ENCODE results near the gene SPNS1.
"Not testable (repeated sequence)": the region's sequence is repeated elsewhere in the genome, so short reads cannot be mapped to it uniquely, and the experiment has no call there.

SPNS1 gene, protein sequence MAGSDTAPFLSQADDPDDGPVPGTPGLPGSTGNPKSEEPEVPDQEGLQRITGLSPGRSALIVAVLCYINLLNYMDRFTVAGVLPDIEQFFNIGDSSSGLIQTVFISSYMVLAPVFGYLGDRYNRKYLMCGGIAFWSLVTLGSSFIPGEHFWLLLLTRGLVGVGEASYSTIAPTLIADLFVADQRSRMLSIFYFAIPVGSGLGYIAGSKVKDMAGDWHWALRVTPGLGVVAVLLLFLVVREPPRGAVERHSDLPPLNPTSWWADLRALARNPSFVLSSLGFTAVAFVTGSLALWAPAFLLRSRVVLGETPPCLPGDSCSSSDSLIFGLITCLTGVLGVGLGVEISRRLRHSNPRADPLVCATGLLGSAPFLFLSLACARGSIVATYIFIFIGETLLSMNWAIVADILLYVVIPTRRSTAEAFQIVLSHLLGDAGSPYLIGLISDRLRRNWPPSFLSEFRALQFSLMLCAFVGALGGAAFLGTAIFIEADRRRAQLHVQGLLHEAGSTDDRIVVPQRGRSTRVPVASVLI

DNA sequence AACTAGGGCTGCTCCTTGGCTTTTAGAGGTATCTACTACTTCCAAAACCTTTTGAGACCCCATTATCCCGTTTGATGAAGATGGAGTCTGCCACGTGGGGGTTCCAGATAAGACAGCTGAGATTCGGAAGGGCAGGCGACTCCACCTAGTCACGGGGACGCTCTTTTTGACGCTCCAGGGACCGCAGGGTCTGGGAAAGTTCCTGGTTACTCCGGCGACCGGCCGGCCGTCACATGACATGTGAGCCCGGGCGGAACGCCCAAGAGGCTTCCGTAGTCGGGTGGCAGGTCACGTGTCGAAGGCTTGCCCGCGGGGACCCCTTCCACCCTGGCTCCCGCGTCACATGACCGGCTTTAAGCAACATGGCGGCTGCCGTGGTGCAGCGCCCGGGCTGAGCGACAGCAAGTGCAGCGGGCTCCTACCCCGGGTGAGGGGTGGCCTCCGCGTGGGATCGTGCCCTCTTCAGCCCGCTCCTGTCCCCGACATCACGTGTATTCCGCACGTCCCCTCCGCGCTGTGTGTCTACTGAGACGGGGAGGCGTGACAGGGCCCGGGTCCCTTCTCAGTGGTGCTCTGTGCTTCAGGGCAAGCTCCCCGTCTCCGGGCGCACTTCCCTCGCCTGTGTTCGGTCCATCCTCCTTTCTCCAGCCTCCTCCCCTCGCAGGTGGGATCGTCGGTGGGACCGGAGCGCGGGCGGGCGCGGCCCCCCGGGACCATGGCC, at the start of gene SPNS1:
Gene SPNS1 (plus strand): TSS at position 342 of the 721 bp plus-strand sequence. CDS start 374 bp downstream, at position 716.
- DNase-seq (ENCODE audit: low read depth) = peak; percentile 88

DNA sequence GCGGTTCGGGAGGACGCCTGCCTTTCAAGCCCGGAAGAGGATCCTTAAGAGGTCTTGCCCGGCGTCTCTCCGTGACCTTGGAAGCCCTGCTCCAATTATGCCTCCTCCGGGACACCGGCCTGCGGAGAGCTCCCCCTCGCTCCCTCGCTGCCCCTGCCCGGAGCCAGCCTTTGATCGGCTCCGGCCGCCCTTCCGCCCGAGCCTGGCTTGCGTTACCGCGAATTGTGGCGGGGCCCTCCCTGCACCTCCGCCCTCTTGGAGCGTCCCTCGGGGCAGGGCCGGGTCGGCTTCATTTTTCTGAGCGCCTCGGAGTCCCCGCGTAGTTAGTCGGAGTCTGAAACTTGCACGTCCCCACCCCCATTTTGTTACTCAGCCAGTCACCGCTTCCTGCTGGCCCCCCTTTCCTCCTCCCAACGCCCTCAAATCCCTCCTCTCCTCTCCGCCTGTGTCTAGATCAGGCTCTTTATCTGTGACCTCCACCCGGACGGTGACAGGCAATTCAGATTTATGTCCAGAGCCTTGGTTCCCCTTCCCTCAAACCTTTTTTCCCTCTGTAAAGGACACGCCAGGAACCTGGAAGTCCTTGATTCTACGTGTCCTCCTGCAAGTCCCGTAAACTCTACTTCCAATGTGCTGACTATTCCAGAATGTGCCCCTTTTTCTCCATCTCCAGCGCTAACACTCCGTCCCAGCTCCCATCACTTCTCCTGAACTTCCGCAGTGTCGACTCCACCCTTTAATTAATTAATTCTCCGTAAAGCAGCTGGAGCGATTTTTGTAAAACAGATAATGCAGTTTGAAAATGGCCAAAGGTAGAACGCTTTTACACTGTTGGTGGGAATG, 49.0 kb upstream of the SPNS1 start:
- DNase-seq (ENCODE audit: low read depth) = peak; percentile 38

DNA sequence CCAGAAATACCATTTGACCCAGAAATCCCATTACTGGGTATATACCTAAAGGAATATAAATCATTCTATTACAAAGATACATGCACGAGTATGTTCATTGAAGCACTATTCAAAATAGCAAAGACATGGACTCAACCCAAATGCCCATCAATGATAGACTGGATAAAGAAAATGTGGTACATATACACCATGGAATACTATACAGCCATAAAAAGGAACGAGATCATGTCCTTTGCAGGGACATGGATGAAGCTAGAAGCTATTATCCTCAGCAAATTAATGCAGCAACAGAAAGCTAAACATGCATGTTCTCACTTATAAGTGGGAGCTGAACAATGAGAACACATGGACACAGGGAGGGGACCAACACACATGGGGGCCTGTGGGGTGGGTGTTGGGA, 48.3 kb upstream of the SPNS1 start:
- DNase-seq (ENCODE audit: low read depth) = not testable (repeated sequence)

DNA sequence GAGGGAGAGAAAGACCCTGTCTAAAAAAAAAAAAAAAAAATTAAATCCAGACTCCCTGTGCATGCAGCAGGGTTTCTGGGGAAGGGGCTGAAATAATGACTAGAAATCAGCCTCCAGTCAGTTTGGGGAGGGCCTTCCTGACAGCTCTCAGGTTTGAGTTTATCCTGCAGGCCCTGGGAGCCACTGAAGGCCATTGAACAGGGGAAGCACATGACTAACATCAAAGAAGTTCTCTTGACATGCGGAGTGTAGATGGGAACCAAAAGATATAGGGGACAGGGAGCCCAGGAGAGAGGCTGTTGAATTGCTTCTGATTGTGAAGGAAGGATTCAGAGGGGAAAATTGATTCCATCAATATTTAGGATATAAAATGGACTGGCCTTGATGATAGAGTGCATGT, 46.8 kb upstream of the SPNS1 start:
- no peak for DNase-seq (ENCODE audit: low read depth)

DNA sequence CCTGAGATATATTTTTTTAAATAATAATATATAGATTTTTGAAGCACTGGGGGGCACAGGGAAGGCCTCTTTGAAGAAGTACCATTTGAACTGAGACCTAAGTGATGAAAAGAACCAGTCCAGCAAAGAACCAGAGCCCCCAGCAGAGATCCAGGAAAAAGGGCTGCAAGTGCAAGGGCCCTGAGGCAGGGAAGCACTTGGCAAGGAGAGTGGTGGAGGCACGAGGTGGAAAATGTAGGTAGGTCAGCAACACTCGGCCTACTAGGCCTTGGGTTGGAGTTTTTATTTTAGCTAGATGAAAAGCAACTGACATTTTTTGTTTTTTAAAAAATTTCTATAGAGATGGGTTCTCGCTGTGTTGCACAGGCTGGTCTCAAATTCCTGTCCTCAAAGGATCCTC, 44.4 kb upstream of the SPNS1 start:
- no peak for DNase-seq (ENCODE audit: low read depth)

DNA sequence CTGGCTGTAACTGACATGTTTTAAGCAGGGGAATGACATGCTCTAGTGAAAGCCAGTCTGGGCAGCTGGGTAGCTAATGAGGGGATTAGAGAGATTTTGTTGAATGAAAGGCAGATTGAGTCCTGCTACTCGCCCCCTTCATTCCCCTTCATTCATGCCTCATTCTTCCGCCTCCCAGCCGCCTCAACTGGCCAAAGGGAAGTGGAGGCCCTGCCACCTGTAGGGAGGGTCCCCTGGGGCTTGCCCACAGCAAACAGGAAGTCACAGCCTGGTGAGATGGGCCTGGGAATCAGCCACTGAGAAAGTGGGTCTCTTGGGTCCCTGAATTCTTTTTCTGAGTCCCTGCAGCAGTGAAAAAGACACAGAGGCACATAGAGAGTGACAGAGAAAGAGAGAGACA, 43.9 kb upstream of the SPNS1 start:
- no peak for DNase-seq (ENCODE audit: low read depth)

DNA sequence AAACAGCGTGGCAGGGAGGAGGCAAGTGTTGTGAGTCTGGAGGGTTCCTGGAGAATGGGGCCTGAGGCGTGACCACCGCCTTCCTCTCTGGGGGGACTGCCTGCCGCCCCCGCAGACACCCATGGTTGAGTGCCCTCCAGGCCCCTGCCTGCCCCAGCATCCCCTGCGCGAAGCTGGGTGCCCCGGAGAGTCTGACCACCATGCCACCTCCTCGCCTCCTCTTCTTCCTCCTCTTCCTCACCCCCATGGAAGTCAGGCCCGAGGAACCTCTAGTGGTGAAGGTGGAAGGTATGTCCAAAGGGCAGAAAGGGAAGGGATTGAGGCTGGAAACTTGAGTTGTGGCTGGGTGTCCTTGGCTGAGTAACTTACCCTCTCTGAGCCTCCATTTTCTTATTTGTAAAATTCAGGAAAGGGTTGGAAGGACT, 42.8 kb upstream of the SPNS1 start, which contains the start of gene CD19:
Gene CD19 (plus strand): TSS at position 171 of the 425 bp plus-strand sequence. CDS start 30 bp downstream, at position 201.
- no peak for DNase-seq (ENCODE audit: low read depth)

DNA sequence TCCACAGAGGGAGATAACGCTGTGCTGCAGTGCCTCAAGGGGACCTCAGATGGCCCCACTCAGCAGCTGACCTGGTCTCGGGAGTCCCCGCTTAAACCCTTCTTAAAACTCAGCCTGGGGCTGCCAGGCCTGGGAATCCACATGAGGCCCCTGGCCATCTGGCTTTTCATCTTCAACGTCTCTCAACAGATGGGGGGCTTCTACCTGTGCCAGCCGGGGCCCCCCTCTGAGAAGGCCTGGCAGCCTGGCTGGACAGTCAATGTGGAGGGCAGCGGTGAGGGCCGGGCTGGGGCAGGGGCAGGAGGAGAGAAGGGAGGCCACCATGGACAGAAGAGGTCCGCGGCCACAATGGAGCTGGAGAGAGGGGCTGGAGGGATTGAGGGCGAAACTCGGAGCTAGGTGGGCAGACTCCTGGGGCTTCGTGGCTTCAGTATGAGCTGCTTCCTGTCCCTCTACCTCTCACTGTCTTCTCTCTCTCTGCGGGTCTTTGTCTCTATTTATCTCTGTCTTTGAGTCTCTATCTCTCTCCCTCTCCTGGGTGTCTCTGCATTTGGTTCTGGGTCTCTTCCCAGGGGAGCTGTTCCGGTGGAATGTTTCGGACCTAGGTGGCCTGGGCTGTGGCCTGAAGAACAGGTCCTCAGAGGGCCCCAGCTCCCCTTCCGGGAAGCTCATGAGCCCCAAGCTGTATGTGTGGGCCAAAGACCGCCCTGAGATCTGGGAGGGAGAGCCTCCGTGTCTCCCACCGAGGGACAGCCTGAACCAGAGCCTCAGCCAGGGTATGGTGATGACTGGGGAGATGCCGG, 42.0 kb upstream of the SPNS1 start:
- DNase-seq (ENCODE audit: low read depth) = no peak

DNA sequence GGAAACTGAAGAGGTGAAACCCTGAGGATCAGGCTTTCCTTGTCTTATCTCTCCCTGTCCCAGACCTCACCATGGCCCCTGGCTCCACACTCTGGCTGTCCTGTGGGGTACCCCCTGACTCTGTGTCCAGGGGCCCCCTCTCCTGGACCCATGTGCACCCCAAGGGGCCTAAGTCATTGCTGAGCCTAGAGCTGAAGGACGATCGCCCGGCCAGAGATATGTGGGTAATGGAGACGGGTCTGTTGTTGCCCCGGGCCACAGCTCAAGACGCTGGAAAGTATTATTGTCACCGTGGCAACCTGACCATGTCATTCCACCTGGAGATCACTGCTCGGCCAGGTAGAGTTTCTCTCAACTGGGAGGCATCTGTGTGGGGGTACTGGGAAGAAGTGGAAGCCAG, 41.4 kb upstream of the SPNS1 start:
- no peak for DNase-seq (ENCODE audit: low read depth)

DNA sequence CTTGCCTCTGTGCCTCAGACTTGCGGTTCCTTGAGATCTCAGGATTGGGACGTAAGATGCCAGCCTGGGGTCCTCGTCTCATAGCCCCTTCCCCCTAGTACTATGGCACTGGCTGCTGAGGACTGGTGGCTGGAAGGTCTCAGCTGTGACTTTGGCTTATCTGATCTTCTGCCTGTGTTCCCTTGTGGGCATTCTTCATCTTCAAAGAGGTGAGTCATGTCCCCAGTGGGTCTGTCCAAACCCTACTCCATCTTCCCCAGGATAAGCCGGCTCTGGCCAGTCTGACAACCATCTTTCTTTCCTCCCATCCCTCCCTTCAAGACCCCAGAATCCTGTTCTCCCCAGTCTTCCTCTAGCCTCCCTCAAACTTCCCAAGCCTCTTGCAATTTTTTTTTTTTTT, 39.2 kb upstream of the SPNS1 start:
- DNase-seq (ENCODE audit: low read depth) = no peak

DNA sequence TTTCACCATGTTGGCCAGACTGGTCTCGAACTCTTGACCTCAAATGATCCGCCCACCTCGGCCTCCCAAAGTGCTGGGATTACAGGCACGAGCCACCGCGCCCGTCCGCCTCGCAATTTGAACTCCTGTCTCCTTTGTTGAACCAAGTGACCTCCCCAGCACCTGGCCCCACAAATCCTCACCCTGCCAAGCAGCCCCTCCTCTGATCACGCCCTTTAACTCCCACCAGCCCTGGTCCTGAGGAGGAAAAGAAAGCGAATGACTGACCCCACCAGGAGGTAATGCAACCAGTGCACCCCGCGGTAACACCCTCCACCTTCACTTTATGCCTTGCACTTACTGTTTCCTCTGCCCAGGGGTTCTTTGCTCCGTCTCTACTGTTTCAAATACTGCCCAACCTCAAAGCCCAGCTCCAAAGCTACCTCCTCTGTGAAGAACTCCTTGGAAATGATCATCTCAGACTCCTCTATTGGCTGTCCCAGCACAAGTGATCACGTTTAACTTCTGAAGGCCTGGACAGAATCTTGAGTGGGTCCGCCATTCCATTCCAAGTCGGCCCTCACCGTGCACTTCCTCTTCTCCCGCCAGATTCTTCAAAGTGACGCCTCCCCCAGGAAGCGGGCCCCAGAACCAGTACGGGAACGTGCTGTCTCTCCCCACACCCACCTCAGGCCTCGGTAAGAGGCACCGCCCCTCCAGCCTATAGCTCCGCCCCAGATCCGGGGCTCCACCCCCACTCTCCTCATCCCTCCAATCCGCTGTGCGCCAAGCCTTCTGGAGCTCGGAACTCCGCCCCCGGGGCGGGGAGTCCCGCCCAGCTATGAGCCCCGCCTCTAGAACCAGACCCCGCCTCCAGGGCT, 38.4 kb upstream of the SPNS1 start:
- DNase-seq (ENCODE audit: low read depth) = no peak

DNA sequence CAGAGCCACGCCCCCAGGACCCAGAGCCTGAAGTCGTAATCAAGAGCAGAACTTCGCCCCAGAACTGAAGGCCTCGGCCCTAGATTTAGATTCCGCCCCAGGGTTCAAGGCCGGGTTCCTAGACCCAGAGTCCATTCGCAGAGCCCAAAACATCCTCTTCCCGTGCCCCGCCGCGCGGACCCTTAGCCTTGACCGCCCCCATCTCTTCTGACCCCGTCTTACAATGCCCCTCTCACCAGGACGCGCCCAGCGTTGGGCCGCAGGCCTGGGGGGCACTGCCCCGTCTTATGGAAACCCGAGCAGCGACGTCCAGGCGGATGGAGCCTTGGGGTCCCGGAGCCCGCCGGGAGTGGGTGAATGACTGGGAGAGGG, 37.8 kb upstream of the SPNS1 start:
- no peak for DNase-seq (ENCODE audit: low read depth)

DNA sequence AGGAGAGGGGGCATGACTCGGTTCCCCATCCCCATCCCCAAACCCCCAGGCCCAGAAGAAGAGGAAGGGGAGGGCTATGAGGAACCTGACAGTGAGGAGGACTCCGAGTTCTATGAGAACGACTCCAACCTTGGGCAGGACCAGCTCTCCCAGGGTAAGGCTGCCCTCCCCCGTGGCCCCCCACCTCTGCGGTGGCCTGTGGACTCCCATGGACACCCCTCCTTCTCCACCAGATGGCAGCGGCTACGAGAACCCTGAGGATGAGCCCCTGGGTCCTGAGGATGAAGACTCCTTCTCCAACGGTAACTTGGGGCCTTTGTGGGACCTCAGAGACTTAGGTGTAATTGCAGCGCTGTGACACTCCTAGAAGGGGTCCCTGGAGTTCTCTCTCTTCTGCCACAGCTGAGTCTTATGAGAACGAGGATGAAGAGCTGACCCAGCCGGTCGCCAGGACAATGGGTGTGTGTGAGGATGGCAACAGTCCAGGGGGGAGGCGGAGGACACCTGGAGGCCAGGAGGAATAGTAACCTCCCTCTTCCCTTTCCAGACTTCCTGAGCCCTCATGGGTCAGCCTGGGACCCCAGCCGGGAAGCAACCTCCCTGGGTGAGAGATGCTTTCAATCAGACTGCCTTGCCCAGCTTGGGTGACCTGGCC, 37.2 kb upstream of the SPNS1 start:
- DNase-seq (ENCODE audit: low read depth) = no peak

DNA sequence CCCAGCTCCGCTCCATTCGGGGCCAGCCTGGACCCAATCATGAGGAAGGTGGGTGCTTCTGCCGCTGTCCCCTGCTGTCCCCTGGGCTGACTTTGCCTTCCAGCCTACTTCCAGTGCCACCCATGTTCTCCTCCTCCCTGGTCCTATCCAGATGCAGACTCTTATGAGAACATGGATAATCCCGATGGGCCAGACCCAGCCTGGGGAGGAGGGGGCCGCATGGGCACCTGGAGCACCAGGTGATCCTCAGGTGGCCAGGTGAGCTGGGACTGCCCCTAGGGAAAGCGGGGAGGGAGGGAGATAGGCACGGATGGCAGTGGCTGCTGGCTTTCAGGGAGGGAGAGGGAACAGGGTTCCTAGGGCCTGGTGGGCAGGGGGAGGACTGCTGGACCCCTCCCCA, 35.9 kb upstream of the SPNS1 start:
- DNase-seq (ENCODE audit: low read depth) = no peak

DNA sequence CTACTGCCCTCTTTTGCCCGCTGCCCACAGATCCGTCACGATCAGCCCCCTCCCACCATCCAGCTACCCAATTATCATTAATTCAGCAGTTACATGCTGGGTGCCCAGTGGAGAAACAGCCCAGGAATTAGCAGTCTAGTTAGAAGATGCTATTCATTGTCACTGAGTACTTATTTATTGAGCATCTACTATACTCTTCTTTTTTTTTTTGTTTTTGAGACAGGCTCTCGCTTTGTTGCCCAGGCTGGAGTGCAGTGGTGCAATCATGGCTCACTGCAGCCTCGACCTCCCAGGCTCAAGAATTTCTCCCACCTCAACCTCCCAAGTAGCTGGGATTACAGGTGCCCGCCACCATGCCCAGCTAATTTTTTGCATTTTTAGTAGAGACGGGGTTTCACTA, 34.8 kb upstream of the SPNS1 start:
- not testable (repeated sequence) for DNase-seq (ENCODE audit: low read depth)

DNA sequence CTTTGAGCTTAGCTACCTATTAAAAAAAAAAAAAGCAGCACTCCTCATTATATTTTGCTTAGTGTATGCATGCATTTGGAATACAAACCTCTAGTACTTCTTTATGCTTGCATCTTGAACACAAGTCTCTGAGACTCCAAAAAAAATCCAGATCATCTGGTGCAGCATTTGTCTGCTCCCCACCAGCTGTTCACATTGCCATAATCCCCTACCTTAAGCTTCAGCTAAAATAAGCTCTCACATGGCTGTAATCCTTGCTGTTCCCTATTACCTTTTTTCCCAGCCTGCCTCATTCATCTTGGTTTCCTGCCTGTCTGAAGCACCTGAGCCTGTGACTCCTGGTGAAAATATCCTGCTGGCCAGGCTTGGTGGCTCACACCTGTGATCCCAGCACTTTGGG, 31.3 kb upstream of the SPNS1 start:
- DNase-seq (ENCODE audit: low read depth) = no peak

DNA sequence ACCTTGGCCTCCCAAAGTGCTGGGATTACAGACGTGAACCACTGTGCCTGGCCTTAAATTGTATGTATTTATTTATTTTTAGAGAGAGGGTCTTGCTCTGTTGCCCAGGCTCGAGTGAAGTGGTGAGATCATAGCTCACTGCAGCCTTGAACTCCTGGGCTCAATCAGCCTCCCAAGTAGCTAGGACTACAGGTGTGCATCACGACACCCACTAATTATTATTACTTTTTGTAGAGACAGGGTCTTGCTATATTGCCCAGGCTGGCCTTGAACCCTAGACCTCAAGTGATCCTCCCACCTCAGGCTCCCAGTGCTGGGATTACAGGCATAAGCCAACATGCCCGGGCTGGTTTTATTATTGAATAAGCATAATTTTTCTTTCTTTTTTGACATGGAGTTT, 27.9 kb upstream of the SPNS1 start:
- no peak for DNase-seq (ENCODE audit: low read depth)

DNA sequence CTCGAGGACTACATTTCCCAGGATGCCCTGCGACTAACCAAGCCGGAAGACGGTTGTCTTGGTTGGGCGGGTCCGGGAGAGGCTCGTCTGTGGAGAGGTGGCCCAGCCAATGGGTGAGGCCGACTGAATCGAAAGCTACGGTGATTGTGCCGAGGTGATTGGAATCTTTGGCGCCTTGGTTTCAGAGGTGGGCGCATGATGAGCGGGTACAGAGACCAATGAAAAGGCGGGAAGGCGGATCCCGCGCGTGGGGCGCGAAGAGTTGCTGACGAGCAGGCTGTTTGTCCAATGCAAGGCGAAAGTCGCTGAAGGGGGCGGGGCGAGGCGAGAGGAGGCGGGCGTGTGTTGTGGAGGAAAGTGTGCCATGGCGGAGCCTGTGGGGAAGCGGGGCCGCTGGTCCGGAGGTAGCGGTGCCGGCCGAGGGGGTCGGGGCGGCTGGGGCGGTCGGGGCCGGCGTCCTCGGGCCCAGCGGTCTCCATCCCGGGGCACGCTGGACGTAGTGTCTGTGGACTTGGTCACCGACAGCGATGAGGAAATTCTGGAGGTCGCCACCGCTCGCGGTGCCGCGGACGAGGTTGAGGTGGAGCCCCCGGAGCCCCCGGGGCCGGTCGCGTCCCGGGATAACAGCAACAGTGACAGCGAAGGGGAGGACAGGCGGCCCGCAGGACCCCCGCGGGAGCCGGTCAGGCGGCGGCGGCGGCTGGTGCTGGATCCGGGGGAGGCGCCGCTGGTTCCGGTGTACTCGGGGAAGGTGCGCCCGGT, 23.7 kb upstream of the SPNS1 start, which contains the start of gene NFATC2IP:
Gene NFATC2IP (plus strand): TSS at position 290 of the 762 bp plus-strand sequence. CDS start 75 bp downstream, at position 365.
- peak; percentile 99 for DNase-seq (ENCODE audit: low read depth)

DNA sequence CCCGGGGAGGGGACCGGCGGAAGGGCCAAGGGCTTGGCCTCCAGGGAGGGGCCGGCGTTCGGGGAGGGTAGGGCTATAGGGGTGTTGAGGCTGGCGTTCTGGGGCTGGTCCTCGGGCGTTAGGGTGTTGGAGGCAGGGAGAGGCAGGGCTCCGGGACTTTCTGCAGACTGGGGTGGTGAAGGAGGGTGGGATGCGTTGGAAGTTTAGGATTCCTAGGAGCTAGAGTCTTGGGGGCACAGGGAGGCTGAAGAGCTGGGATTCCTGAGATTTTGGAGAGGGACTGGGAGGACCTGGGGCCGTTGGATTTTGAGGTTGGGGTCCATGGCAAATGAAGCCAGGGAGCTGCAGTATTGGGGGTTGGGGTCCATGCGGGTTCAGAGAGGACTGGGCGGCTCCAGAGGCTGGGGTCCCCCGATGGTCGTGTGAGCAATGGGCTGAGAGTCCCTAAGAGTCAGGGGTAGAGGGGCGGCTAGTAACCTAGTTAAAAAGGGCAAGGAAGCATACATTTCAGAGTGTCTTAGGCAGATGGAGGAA, 23.1 kb upstream of the SPNS1 start:
- no peak for DNase-seq (ENCODE audit: low read depth)

All from non-pigmented ciliary epithelial cell (primary cell).